Activated B cell treated with CpG ODN at 0.5 μM for 24 hours (primary cell): ENCODE data around the gene EFNA3. TPM values are rescaled to one million over a fixed set of nuclear protein-coding genes. Genes with fewer than 3 reads are reported as not detected.

Experiments used
- ATAC-seq: fragments of 200-7000 bp; cut with Tn5 transposase; one replicate; pipeline ENCODE4 v1.10.0; 2021; ENCODE audit warnings: low read depth, mild to moderate bottlenecking, moderate library complexity
- CTCF ChIA-PET: fragments of 350-600 bp; sonication (Branson Sonifier 250); formaldehyde crosslinking; loops from one replicate; lab custom pipeline; 2021; ENCODE audit warnings: antibody characterized with exemption; lab: Charles Lee
- POLR2A ChIA-PET: fragments of 350-600 bp; sonication (Branson Sonifier 250); formaldehyde crosslinking; loops from one replicate; lab custom pipeline; 2021; ENCODE audit warnings: antibody characterized with exemption; lab: Charles Lee
- DNase-seq: peaks from one replicate; pipeline ENCODE4 v3.0.0; 2022
- H3K27ac Mint-ChIP-seq: one replicate; pipeline ENCODE4 v1.8.0; 2020; ENCODE audit warnings: mixed read lengths
- H3K27me3 Mint-ChIP-seq: one replicate; pipeline ENCODE4 v1.8.0; 2021; ENCODE audit warnings: mixed read lengths
- H3K36me3 Mint-ChIP-seq: one replicate; pipeline ENCODE4 v1.8.0; 2021; ENCODE audit warnings: low read depth, mixed read lengths
- H3K4me1 Mint-ChIP-seq: one replicate; pipeline ENCODE4 v1.8.0; 2021; ENCODE audit warnings: mixed read lengths
- H3K4me3 Mint-ChIP-seq: one replicate; pipeline ENCODE4 v1.8.0; 2020; ENCODE audit warnings: mild to moderate bottlenecking, mixed read lengths
- H3K9me3 Mint-ChIP-seq: one replicate; pipeline ENCODE4 v1.8.0; 2020; ENCODE audit warnings: mixed read lengths
- CTCF ChIP-seq: fragments of 200-600 bp; IDR thresholded peaks from one replicate; pipeline ENCODE4 v1.8.0; 2022; ENCODE audit warnings: antibody characterized with exemption, mild to moderate bottlenecking
- intact Hi-C: fragments of 100-400 bp; cut with micrococcal nuclease; formaldehyde crosslinking; loops from one replicate; pipeline ENCODE4 v1.15.1; 2024
- total RNA-seq: library from RNA; stranded (reverse); gene quantifications from 2 replicates; pipeline ENCODE4 v1.2.3, GENCODE V29; 2022

EFNA3 gene
- total RNA-seq, 1 donor from 2014 or later = 1.2 TPM

GRCh38 chr1:155126556-155127104 is 48.0 kb downstream of the EFNA3 start:
- DNase-seq (no peak), ATAC-seq (peak; percentile 52)
- H3K27ac Mint-ChIP-seq = no peak overlapping the region
- H3K36me3 Mint-ChIP-seq = no peaks in the 10 kb centered on the region
- ChIA-PET CTCF (interaction anchor here (1.4 kb wide), 1 partner anchor 46 kb away, joined by 4 read pairs; the partner anchor contains the start of gene KRTCAP2), POLR2A (interaction anchor here (2.1 kb wide), 1 partner anchor 41 kb away, joined by 6 read pairs; no protein-coding TSS in a partner anchor)
- no peak for TF ChIP-seq CTCF
- peak overlapping the region; percentile 79 for H3K4me3 Mint-ChIP-seq
- peaks cover 30% of the 10 kb centered on the region for H3K4me1 Mint-ChIP-seq
- intact Hi-C loops = loop anchor here (1.0 to 5.0 kb wide), 2 partner anchors 9 to 34 kb away; partner anchors contain the start of gene SLC50A1
- H3K9me3 Mint-ChIP-seq = no peaks in the 10 kb centered on the region
- H3K27me3 Mint-ChIP-seq = peaks cover 43% of the 10 kb centered on the region

- no peak for TF ChIP-seq CTCF
- ChIA-PET POLR2A (interaction anchor here (0.5 to 1.0 kb wide), 3 partner anchors 31 to 245 kb away, joined by 4 to 6 read pairs (median 5); partner anchors contain the start of gene KRTCAP2), CTCF (interaction anchor here (1.4 to 1.5 kb wide), 2 partner anchors 36 to 46 kb away, joined by 4 read pairs; partner anchors contain the start of gene KRTCAP2)
- Mint-ChIP-seq H3K9me3 (no peaks in the 10 kb centered on the region), H3K27me3 (peaks cover 42% of the 10 kb centered on the region), H3K27ac (no peak within 1 kb of the TSS), H3K4me1 (peaks cover 30% of the 10 kb centered on the region), H3K4me3 (peak within 1 kb of the TSS; percentile 79), H3K36me3 (no peaks in the 10 kb centered on the region)
- intact Hi-C loops = loop anchor here (1.0 to 5.0 kb wide), 2 partner anchors 8 to 35 kb away; partner anchors contain the start of gene SLC50A1
- DNase-seq (peak; percentile 42), ATAC-seq (peak; percentile 71)
Observed at GRCh38 chr1:155127105-155127966, 48.7 kb downstream of the EFNA3 start, which contains the start of gene EFNA1. EFNA1 (plus strand) TSS chr1:155127876; CDS start chr1:155127978, 102 bp downstream.

- H3K36me3 Mint-ChIP-seq = no peaks in the 10 kb centered on the region
- H3K4me3 Mint-ChIP-seq = peak overlapping the region; percentile 68
- no peaks in the 10 kb centered on the region for H3K9me3 Mint-ChIP-seq
- no peak for TF ChIP-seq CTCF
- H3K4me1 Mint-ChIP-seq = peaks cover 30% of the 10 kb centered on the region
- ChIA-PET POLR2A (interaction anchor here (0.6 to 1.8 kb wide), 6 partner anchors 15 to 245 kb away, joined by 3 to 7 read pairs (median 4); partner anchors contain the start of gene KRTCAP2), CTCF (interaction anchor here (1.4 to 1.6 kb wide), 3 partner anchors 33 to 45 kb away, joined by 4 read pairs; partner anchors contain the start of gene KRTCAP2)
- ATAC-seq = no peak
- DNase-seq = no peak
- peaks cover 41% of the 10 kb centered on the region for H3K27me3 Mint-ChIP-seq
- intact Hi-C loops = loop anchor here (1.0 to 5.0 kb wide), 2 partner anchors 7 to 36 kb away; partner anchors contain the start of gene SLC50A1
- H3K27ac Mint-ChIP-seq = no peak overlapping the region
Observed at GRCh38 chr1:155127967-155128754, 49.5 kb downstream of the EFNA3 start.

- Mint-ChIP-seq H3K4me3 (peak overlapping the region; percentile 52), H3K9me3 (no peaks in the 10 kb centered on the region), H3K36me3 (no peaks in the 10 kb centered on the region), H3K27me3 (peaks cover 41% of the 10 kb centered on the region), H3K27ac (no peak overlapping the region), H3K4me1 (peaks cover 30% of the 10 kb centered on the region)
- ChIA-PET POLR2A (interaction anchor here (0.6 to 1.8 kb wide), 3 partner anchors 14 to 43 kb away, joined by 3 to 7 read pairs (median 6); no protein-coding TSS in a partner anchor), CTCF (interaction anchor here (0.7 to 1.6 kb wide), 3 partner anchors 34 to 38 kb away, joined by 3 to 4 read pairs (median 4); no protein-coding TSS in a partner anchor)
- no peak for ATAC-seq
- TF ChIP-seq CTCF = no peak
- DNase-seq = no peak
- intact Hi-C loops = loop anchor here (5.0 kb wide), 1 partner anchor 37 kb away; no protein-coding TSS in a partner anchor
Observed at GRCh38 chr1:155128755-155129473, 50.3 kb downstream of the EFNA3 start.
